ENCODE data around the gene ADGRG6.

ADGRG6 gene

GRCh38 chr6:142292166-142292924, 9.5 kb upstream of the ADGRG6 start:
- no peak for DNase-seq

- DNase-seq: no peak
Measured at GRCh38 chr6:142293121-142293520, 8.7 kb upstream of the ADGRG6 start.

- no peak for DNase-seq
Measured at GRCh38 chr6:142294679-142295078, 7.1 kb upstream of the ADGRG6 start.

- DNase-seq: no peak
Measured at GRCh38 chr6:142296975-142297604, 4.7 kb upstream of the ADGRG6 start.

- DNase-seq: no peak
Measured at GRCh38 chr6:142297605-142297995, 4.2 kb upstream of the ADGRG6 start.

GRCh38 chr6:142297996-142298753, 3.6 kb upstream of the ADGRG6 start:
- DNase-seq: no peak

GRCh38 chr6:142300302-142300701, 1.5 kb upstream of the ADGRG6 start:
- no peak for DNase-seq

GRCh38 chr6:142300758-142301650, 803 bp upstream of the ADGRG6 start:
- no peak for DNase-seq

GRCh38 chr6:142302421-142303175, 791 bp downstream of the ADGRG6 start:
- no peak for DNase-seq

GRCh38 chr6:142303176-142303533, 1.3 kb downstream of the ADGRG6 start:
- DNase-seq: no peak

GRCh38 chr6:142304241-142304640, 2.4 kb downstream of the ADGRG6 start:
- DNase-seq: no peak

- no peak for DNase-seq
Measured at GRCh38 chr6:142306736-142307135, 4.9 kb downstream of the ADGRG6 start.

GRCh38 chr6:142307963-142308748, 6.3 kb downstream of the ADGRG6 start:
- DNase-seq: no peak

GRCh38 chr6:142309426-142309825, 7.6 kb downstream of the ADGRG6 start:
- no peak for DNase-seq

- no peak for DNase-seq
Measured at GRCh38 chr6:142313284-142313683, 11.5 kb downstream of the ADGRG6 start.

- no peak for DNase-seq
Measured at GRCh38 chr6:142316791-142317368, 15.1 kb downstream of the ADGRG6 start.

- no peak for DNase-seq
Measured at GRCh38 chr6:142318714-142319113, 16.9 kb downstream of the ADGRG6 start.

GRCh38 chr6:142320366-142320765, 18.6 kb downstream of the ADGRG6 start:
- no peak for DNase-seq

GRCh38 chr6:142321451-142321850, 19.6 kb downstream of the ADGRG6 start:
- no peak for DNase-seq

GRCh38 chr6:142322066-142322465, 20.3 kb downstream of the ADGRG6 start:
- no peak for DNase-seq
